ENCODE data around the gene KMT5B. TPM values are rescaled to one million over a fixed set of nuclear protein-coding genes. Genes with fewer than 3 reads are reported as not detected.
A peak's percentile ranks its signal among the peaks of the same experiment; 100 is the strongest.

Gene KMT5B
- total RNA-seq, 1 donor from 2014 or later, result 23.7 TPM

GRCh38 chr11:68215524-68216170, 2.6 kb upstream of the KMT5B start:
- ATAC-seq, result no peak

GRCh38 chr11:68215087-68215445, 2.0 kb upstream of the KMT5B start:
- no peak for ATAC-seq

DNA sequence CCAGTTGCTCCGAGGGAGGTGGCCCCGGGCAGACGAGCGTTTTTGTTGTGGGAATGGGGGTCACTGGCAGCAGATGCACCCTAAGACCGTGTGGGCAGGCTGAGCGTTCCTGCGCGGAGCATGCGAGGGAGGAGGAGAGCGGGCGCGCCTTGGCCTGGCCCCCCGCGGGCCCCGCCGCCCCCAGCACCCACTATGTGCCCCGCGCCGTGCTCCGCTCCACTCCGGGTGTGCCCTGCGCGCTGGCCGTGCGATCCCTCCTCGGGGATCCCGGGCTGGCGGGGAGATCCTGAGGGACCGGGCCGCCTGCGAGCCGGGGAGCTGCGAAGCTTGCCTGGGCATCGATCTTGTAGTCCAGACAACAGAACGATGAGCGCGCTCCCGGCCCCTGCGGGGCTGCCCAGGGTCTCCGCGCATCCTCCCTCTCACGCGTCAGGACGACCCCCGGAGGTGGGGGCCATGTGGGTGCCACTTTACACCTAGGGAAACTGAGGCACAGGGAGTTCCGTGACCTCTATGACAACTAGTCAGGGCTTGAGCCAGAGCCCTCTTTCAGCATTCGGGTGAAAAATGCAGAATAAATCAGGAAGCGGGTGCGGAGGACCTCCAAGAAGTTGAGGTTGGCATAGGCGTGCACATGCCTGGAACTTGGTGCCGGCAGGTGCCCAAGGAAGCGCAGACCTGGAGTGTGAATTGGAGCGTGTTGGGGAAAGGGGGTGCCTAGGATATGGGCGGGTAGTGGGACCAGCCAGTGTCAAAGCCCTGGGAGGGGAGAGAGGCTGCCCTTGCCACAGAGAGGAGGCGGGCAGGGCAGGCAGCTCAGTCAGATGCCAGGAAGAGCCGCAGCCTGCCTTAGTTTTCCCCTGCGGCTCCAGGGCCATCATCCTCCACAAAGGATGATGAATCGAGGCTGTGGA, 1.3 kb upstream of the KMT5B start:
- peak; percentile 24 for ATAC-seq

DNA sequence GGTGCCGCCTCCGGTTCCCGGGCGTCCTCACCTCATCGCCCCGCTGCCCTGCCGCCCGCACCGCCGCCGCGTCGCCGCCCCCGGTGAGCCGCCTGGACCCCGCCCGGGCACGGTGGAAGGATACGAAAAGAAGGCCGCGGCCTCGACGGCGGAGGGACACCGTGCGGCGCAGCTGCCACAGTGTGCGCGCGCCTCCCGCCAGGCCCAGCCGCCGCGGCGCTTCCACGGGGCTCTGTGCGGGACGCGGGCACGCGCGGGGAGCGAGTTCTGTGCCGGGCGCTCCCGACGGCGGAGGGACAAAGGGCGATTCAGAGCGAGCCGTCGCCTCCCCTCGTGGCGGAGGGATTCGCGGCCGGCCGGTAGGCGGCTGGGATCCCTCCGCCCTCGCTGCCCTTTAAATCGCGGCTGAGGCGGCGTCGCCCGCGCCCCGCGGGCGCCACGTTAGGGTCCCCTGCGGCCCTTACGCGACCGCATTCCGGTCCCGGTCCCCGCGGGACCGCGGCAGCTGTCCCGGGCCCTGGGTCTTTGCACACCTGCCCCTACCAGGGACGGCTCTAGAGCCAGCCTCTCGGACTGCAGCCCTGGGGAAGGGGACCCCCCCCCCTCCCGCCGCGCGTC, 568 bp upstream of the KMT5B start:
- ATAC-seq, result peak; percentile 69

DNA sequence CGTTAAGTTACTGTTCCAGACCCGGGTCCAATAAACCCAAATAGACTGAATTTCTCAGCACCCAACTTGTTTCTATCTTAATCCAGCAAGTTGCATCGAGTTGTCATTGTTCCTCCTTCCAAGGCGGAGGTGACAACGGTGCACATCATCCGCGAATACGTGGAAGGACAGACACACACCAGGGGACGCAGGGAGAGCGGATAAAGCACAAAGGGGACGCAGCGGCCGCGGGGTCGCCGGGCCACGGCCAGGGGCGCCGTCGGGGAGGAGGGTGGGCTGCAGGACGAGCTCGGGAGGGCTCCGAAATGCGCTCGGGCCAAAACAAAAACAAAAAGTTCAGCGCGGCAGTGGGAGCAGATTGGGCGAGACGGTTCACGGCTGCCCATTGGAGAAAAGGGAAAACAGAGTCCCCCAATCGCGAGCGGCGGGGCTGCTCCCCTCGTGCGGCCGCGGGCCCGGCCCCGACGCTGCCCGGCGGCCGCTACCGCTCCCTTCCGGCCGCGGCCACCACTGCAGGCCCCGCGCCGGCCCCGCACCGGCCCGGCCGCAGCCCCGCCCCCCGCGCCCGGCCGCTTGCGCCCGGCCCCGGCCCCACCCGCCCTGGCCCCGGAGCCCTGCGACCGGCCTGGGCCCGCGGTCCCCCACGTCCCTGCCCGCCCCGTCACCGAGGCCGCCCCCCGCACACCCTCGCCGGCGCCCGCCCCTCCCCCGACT, 518 bp downstream of the KMT5B start:
- ATAC-seq, result peak; percentile 62

DNA sequence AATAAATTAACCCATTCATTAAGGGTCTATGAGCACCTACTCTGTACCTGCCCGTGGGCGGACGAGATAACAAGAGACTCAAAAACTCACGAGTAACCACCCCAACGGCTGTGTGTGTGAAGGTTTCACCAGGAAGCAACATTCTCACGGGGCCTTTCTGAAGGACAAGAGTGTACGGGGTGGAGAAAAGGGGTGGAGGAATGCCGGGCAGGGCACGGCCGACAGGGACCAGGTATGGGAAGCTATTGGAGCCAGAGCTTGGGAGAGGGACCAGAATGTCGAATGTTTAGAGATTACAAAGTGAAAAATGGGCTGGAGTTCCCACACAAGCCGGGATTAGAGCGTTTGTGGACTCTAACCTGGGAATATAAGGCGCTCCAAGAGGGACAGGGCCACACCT, 1.6 kb downstream of the KMT5B start:
- no peak for ATAC-seq

- ATAC-seq, result peak; percentile 57
Measured at GRCh38 chr11:68206211-68206610, 6.9 kb downstream of the KMT5B start.

DNA sequence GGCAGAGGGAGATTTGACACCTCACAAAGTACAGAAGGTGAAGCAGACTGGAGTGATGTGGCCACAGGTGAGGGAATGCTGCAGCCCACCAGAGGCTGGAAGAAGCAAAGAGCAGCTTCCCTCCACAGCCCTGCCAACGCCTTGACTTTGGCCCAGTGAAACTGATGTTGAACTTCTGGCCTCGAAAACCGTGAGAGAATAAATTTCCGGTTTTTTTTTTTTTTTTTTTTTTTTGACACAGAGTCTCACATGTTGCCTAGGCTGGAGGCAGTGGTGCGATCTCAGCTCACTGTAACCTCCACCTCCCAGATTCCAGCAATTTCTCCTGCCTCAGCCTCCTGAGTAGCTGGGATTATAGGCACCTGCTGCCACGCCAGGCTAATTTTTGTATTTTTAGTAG, 8.7 kb downstream of the KMT5B start:
- no peak for ATAC-seq

DNA sequence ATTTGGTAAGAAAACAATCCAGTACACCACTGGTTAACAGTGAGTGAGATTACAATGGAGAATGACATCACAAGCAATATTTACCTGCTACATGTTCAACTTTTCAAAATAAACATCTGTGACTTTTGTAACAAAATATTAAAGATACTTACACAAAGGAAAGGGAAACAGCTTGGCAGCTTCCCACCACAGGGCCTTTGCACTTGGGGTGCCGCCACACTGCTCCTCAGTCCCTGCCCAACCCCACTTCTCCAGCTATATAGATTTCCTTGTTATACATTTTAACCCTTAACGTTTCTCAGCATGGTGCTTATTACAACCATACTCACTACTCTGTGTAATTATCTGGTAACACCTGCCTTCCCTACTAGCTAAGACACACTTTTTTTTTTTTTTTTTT, 10.9 kb downstream of the KMT5B start:
- ATAC-seq, result no peak

DNA sequence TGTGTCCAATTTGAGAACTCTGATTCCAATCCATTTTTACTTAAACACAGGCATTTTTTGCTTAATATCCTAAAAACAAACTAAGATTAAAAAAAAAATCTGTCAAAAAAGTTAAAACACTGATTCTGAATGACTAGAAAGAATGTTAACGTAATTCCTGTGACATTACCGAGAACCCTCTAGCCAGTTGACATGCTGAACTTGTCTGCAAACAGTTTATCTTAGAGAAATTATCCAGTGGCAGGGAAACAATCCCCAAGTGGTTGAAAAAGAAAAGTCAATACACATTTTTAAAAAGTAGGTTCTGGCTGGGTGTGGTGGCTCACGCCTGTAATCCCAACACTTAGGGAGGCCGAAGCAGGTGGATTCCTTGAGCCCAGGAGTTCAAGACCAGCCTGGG, 11.6 kb downstream of the KMT5B start:
- no peak for ATAC-seq

DNA sequence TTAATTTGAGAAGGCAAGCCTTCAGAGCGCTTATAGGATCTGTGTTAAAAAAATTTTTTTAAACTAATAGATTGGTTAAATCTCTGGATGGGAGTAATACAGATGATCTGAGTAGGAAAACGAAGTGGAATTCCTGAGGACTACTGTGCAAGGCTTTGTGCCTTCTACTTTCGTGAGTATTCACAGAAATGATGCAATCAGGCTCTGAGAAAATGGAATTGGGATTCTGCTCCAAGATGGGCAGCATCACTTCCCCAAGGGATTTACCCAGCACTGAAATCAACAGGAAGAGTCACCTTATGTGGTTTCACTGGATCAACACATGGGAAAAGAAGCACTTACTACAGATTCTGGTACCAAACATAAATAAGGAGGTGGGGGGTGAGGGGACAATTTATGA, 12.5 kb downstream of the KMT5B start:
- ATAC-seq, result no peak

DNA sequence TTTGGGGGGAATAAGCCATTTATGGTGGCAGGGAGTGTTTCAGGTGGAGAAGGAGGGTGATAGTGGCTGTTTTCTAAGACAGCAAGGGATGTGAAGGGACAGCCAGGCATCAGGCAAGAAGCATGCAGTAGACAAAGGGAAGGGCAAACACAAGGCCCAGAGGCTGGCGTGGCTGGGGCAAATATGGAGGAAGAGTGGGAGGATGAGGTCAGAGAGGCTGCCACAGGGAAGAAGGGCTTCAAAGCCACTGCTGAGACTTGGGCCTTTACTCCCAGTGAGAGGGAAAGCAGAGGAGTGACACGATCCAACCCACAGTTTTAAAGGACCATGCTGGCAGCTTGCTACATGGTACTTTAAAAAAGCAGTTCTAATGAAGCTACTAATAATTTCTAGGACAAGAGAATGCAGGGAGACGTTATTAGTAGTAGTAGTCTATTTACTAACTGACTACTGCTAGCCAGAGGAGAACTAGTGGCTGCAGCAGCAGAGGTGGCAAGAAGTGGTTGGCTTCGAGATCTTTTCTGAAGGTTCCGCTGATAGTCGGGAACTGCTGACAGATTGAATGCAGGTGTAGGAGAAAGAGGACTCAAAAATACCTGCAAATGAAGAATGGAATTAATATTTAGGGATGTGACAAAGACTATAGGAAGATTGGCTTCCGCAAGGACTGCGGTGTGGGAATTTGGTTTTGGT, 13.7 kb downstream of the KMT5B start:
- ATAC-seq, result no peak

DNA sequence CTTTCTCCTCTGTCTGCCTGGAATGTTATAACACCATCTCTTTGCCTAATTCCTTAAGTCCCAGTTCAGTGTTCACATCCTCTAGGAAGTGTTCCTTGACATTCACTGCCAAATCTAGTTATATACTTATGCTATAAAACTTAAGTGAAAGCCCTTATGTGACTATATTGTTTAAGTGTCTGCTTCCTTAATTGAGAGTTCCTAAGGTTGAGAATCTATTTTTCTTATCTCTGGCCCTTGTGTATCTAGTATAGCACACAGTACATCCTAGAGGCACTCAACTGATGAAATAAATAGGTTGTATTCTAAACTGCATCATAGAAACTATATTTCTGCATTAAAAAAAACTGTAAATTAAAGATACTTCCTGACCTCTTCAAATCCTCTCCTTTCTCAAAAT, 16.9 kb downstream of the KMT5B start:
- ATAC-seq, result no peak

DNA sequence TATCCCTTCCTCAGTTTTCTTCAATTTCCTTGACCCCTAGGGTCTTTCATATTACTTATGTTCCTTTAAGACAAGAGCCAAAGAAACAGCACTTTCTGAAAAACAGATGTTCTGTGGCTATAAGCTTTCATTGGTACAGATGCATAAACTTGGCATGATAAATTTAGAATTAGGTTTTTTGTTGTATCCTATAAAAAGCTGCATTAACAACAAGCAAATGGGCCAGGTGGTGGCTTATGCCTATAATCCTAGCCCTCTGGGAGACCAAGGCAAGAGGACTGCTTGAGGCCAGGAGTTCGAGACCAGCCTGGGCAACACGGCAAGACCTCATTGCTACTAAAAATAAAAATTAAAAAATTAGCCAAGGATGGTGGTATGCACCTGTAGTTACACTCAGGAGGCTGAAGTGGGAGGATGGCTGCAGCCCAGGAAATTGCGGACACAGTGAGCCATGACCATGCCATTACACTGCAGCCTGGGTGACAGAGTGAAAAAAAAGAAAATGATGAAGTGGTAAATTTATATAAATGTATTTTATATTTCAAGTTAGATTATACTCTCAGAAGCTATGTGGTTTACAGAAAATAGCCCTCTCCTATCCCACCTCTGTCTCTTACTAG, 18.3 kb downstream of the KMT5B start:
- ATAC-seq, result no peak

DNA sequence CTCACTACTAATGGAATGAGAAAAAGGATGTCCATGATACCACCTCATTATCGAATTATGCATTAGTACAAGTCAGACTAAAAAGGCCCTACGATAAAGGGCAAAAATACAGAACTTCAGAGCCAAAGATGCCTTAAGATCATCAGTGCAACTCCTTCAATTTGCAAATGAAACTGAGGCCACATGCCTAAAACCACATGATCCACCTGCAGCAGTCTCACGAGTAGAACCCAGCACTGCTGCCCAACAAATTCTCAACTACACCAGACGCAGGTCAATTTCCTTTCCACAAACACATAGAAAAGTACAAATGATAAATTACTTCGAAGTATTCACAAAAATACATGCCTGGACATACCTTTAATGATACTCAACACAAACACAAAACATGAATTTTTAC, 20.1 kb downstream of the KMT5B start:
- no peak for ATAC-seq

GRCh38 chr11:68191661-68192579, 21.2 kb downstream of the KMT5B start:
- peak; percentile 81 for ATAC-seq

- ATAC-seq, result no peak
Measured at GRCh38 chr11:68189888-68190287, 23.2 kb downstream of the KMT5B start.

DNA sequence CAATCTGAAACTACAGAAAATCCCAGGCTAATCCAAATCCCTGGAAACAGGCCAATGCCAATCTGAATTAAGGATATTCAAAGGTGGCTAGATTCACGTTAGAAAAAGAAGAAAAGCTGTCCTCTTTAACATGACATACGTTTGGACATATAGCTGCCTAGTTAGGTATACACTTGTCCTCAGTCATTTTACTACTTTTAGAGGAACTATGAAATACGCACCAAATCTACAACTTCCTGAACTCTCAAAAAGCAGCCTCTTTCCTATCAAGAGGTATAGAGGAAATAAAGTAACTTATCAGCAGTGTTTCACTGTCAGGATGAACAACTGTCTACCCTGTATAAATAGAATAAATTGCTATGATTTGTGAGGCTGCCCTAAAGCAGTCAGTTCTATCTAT, 24.0 kb downstream of the KMT5B start:
- ATAC-seq, result no peak

- no peak for ATAC-seq
Measured at GRCh38 chr11:68186061-68186460, 27.0 kb downstream of the KMT5B start.

DNA sequence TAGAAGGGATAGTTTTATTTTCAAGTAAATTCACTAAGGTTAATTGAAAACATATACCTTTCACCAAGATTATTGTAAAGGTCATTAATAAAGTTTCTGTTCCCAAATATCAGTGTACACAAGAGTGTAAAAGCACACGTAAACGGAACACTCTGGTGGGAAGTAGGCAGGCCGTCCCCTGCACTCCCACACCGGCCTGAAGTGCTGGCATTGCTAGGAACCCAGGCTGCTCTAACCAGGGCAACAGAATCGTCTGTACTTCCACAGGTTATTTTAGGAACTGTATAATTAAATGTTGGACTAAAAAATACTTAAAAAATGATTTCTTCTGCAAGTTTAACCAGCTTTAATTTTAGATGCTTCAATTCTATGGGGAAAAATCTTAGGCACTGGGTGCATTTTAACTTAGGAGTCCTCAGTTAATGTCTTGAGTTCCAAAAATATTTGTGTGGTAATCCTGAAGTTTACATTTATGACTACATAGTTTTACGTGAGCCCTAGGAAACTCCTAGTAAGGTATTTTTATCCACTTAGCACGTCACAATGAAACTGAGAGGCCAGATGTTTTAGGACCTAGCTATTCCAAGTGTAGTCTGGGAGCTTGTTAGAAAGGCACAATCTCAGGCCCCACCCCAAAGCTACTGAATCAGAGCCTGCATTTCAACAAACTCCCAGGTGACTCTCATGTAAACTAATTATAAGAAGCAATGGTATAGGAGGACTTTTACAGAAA, 31.2 kb downstream of the KMT5B start:
- ATAC-seq, result no peak
